ENCODE data around the gene RNF215.

- TF ChIP-seq CTCF (IDR thresholded peaks at IDR 0.05) (no peak), POLR2A (IDR thresholded peaks at IDR 0.05) (no peak)
These were observed 16.5 kb downstream of the RNF215 start for GRCh38 chr22:30370641-30371230.
